ENCODE measurements around the gene MTHFD1L. TPM values are rescaled to one million over a fixed set of nuclear protein-coding genes. Genes with fewer than 3 reads are reported as not detected.

The MTHFD1L gene
- total and polyA plus RNA-seq, 9 of the 15 experiments (the other 6 are each of a cell fraction or from before 2014, with no cell fraction given), result 20.9 to 128 (median 61.0) TPM

DNA sequence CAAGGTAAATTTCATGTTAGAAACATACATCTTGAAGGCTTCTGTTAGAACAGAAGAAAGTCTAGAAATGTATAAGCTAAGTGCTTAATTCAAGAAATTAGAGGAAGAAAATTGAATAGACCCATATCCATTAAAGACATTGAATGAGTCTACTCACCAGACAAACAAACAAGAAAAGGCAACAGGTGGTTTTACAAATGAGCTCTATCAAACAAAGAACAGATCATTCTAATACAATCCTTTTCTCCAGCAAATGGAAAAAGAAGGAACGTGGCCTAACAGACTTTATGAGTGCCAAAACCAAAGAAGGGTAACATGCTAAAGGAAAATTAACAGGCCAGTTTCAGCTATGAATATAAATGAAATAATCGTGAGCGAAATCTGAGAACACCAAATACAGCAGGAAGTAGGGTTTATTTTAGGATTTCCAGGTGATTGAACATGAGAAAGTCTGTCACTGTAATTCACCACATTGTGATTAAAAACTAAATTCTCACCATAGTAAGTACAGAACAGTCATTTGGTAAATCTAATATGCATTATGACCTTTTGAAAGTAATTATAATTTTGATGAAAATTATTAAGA is 22.6 kb downstream of the MTHFD1L start:
- ATAC-seq (no peak), FAIRE-seq (no peak), DNase-seq (ENCODE audit: extremely low read depth in 1 of 4, low spot score in 3 of 4) (no peak)
- H3K9me1 ChIP-seq (ENCODE audit: control insufficient read depth, insufficient read depth, low read length), result no peaks in the 10 kb centered on the region
- TSS peak; percentile 13 for BruUV-seq (replicated peaks)
- POLR2A ChIA-PET, result interaction anchor here (0.9 to 1.9 kb wide), 4 partner anchors 13 to 447 kb away, joined by 3 to 6 read pairs (median 3); no protein-coding TSS in a partner anchor
- TF ChIP-seq NFXL1 (CRISPR knock-in tag; IDR thresholded peaks at IDR 0.05) (no peak), ZNF324 (CRISPR knock-in tag; IDR thresholded peaks at IDR 0.05) (no peak), POLR3G (IDR thresholded peaks at IDR 0.05; ENCODE audit: extremely low read depth, insufficient read length, insufficient replicate concordance) (no peak), UBTF (IDR thresholded peaks at IDR 0.05; ENCODE audit: borderline replicate concordance in 1 of 2, low read depth in 2 of 2, low read length in 2 of 2) (no peak), SMARCC2 (IDR thresholded peaks at IDR 0.05; ENCODE audit: low read depth) (no peak), E2F3 (CRISPR knock-in tag; IDR thresholded peaks at IDR 0.05) (no peak)
- H3K79me2 ChIP-seq (ENCODE audit: control insufficient read depth, insufficient read depth, low read length), result peaks cover 6% of the 10 kb centered on the region; the same call in 1 of the 3 replicates
- H3K4me1 ChIP-seq (replicated peaks in 1 of 2; ENCODE audit: control insufficient read depth in 2 of 2, insufficient read depth in 2 of 2, low read length in 2 of 2), result no peaks in the 10 kb centered on the region
- 93% methylated on average over 3 of the region's 3 CpGs for WGBS (ENCODE audit: insufficient coverage, low coverage, missing lambda C conversion rate)
- H3K4me3 ChIP-seq, result no peak overlapping the region
- peaks cover 83% of the 10 kb centered on the region for H3K36me3 ChIP-seq (ENCODE audit: control insufficient read depth, insufficient read depth, low read length)
- H3K27ac ChIP-seq (ENCODE audit: extremely low read depth, low read depth, low read length), result no peak overlapping the region
- no peak overlapping the region for H2AFZ ChIP-seq (ENCODE audit: low read depth, low read length)
- 0 out of 2 replicates have a peak, but pooled peaks cover 9% of the 10 kb centered on the region for H4K20me1 ChIP-seq (replicated peaks; ENCODE audit: control insufficient read depth, insufficient read depth, low read length)
- in situ Hi-C loops (cut with MboI), result no loop called here
- intact Hi-C loops (cut with micrococcal nuclease), result no loop called here
- no peaks in the 10 kb centered on the region for H3K9me3 ChIP-seq (replicated peaks; ENCODE audit: control insufficient read depth, insufficient read depth, low read depth, low read length)
- H3K27me3 ChIP-seq (ENCODE audit: control insufficient read depth in 2 of 2, insufficient read depth in 2 of 2, low read length in 2 of 2), result no peaks in the 10 kb centered on the region
- CTCF ChIA-PET (ENCODE audit: low intra/inter-chr PET ratio), result no interaction called here
- no peak overlapping the region for H3K9ac ChIP-seq (ENCODE audit: insufficient read depth in 1 of 2, low read depth in 2 of 2, low read length in 2 of 2)
- H3K4me2 ChIP-seq (ENCODE audit: insufficient read depth, low read length), result no peak overlapping the region

Measured in K562 (cell line).